Lower leg skin (tissue), 4 donors: ENCODE data around the gene ACHE. TPM values are rescaled to one million over a fixed set of nuclear protein-coding genes. Genes with fewer than 3 reads are reported as not detected.

Experiments used
- DNase-seq, 2 donors: peaks; one replicate each; pipeline ENCODE4 v3.0.0-alpha.2; 2019; ENCODE audit warnings: low spot score in 2 of 2
- H3K4me3 ChIP-seq: fragments of 200-600 bp; sonication (generic); 2 replicates; pipeline ENCODE4 v1.5.1; 2017; ENCODE audit warnings: mild to moderate bottlenecking, low read depth; ENCODE audit not compliant: poor library complexity, severe bottlenecking
- POLR2A ChIP-seq, 2 donors: fragments of 450-650 bp; IDR thresholded peaks; one replicate each; pipeline ENCODE4 v1.6.1; 2016 to 2017; ENCODE audit warnings: antibody characterized with exemption in 2 of 2, mild to moderate bottlenecking in 1 of 2, moderate library complexity in 1 of 2
- WGBS, 2 donors: methylation state at CpG; one replicate each; pipeline ENCODE4 v1.1.5; 2018; 5-methylcytosine and 5-hydroxymethylcytosine counted together
- intact Hi-C: fragments of 100-400 bp; cut with DNase I; formaldehyde crosslinking; loops from one replicate; pipeline ENCODE4 v1.15.0; 2023; ENCODE audit warnings: low total_unique reads
- total RNA-seq, 4 donors: library from RNA; depleted of rRNA; stranded (reverse); fragments of >200 nt; gene quantifications; one replicate each; pipeline ENCODE4 v1.1.0, GENCODE V29; 2016
- TF ChIP-seq, protein P1 (sequence below), 3 donors: fragments of 450-650 bp; IDR thresholded peaks; one replicate each; pipeline ENCODE4 v1.5.1; 2016; ENCODE audit warnings: antibody characterized with exemption in 3 of 3, mild to moderate bottlenecking in 3 of 3, moderate library complexity in 2 of 3

ACHE gene
- total RNA-seq, 4 donors from 2014 or later, result 0.88 to 2.7 (median 1.1) TPM; not detected in 1

DNA sequence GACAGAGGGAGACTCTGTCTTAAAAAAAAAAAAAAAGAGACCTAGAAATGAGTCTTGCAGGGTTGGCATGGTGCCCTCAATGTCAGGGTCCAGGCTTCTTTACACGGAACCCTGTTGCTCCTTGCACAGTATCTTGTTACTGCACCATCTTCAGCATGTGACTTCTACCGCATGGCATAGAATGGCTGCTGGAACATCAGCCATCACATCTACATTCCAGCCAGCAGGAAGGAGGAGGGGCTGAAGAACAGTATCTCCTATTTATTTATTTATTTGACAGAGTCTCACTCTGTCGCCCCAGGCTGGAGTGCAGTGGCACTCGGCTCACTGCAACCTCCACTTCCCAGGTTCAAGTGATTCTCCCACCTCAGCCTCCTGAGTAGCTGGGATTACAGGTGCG lies 3.7 kb upstream of the ACHE start:
- 93 to 95% methylated on average over 5 of the region's 5 CpGs for WGBS, 2 donors
- DNase-seq, result no peak
- H3K4me3 ChIP-seq, result no peak overlapping the region
- TF ChIP-seq, protein P1, sequence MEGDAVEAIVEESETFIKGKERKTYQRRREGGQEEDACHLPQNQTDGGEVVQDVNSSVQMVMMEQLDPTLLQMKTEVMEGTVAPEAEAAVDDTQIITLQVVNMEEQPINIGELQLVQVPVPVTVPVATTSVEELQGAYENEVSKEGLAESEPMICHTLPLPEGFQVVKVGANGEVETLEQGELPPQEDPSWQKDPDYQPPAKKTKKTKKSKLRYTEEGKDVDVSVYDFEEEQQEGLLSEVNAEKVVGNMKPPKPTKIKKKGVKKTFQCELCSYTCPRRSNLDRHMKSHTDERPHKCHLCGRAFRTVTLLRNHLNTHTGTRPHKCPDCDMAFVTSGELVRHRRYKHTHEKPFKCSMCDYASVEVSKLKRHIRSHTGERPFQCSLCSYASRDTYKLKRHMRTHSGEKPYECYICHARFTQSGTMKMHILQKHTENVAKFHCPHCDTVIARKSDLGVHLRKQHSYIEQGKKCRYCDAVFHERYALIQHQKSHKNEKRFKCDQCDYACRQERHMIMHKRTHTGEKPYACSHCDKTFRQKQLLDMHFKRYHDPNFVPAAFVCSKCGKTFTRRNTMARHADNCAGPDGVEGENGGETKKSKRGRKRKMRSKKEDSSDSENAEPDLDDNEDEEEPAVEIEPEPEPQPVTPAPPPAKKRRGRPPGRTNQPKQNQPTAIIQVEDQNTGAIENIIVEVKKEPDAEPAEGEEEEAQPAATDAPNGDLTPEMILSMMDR (IDR thresholded peaks at IDR 0.05), result no peak
- no peak for TF ChIP-seq POLR2A (IDR thresholded peaks at IDR 0.05)
- intact Hi-C loops, result loop anchor here (5.0 kb wide), 1 partner anchor 158 kb away; no protein-coding TSS in a partner anchor

DNA sequence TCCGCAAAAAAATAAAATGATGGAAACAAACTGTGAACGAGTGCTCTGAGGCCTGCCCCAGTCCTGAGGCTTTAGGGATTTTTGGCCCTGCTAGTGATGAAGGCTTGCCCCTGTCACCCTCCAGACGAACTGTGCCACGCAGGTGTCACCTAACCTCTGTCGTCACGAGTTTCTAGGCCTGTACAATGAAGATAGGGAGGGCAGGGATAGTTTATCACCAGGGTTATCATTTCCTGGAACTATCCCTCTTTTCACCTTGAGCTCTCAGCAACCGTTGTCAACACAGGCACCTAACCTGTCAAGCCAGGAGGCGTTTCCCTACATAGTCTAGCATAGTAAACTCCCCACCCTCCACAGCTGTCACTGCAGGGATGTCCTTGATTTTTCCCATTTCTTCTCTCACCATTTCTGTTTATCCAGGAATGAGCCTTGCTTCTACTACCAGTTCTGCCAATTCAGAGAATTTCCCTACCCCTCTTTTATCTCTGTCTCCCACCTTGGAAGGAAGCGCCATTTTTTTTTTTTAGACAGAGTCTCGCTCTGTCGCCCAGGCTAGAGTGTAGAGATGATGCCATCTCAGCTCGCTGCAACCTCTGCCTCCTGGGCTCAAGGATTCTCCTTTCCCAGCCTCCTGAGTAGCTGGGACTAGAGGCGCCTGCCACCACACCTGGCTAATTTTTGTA lies 2.2 kb upstream of the ACHE start:
- TF ChIP-seq POLR2A (IDR thresholded peaks at IDR 0.05), result no peak
- TF ChIP-seq, protein P1 (IDR thresholded peaks at IDR 0.05), result no peak
- intact Hi-C loops, result loop anchor here (5.0 kb wide), 1 partner anchor 159 kb away; no protein-coding TSS in a partner anchor
- no peak for DNase-seq
- 59 to 65% methylated on average over 13 of the region's 13 CpGs for WGBS, 2 donors
- H3K4me3 ChIP-seq, result no peak overlapping the region

DNA sequence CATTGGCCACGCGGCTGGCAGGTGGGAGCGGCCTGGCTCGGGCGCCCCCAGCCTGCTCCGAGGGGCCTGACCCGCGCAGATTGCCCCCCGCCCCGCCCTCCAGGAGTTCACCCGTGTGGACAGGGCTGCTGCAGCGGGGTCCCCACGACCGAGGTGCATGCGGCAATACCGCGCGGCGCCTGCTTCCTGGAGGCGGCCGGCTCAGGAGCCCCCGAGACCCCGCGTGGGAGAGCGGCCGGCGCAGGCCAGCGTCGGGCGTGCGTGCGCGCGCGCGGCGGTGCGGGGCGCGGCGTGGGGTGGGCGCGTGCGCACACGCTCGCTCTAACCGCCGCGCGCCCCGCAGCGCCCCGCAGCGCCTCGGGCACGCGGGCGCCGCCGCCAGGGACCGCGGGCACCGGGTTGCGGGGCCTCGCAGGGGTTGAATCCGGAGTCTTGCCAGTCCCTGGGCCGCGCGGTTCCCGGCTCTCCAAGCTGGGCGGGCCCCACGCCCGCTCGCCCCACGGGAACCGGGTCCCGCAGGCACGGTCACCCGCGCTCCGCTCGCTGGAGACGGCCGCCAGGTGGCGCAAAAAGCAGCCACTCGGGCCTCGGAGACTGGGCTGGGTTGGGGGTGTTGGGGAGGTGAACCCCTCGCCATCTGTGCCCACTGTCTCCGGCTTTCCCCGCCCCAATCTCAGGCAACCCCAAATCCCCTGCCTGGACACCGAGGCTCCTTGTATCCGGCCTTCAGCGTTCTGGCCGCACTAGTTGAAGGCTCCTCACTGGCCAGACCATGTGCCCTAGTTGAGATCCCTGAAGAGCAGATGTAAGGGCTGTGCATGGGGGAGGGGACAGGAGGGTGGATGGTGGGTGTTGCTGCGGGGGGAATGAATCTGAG lies 1.3 kb upstream of the ACHE start:
- 1 to 2% methylated on average over 33 to 47 of the region's 95 CpGs for WGBS, 2 donors
- intact Hi-C loops, result loop anchor here (5.0 kb wide), 1 partner anchor 160 kb away; no protein-coding TSS in a partner anchor
- no peak for TF ChIP-seq POLR2A (IDR thresholded peaks at IDR 0.05)
- TF ChIP-seq, protein P1 (IDR thresholded peaks at IDR 0.05), result no peak
- peak in 1 of 2 donors; percentile 92 for DNase-seq
- H3K4me3 ChIP-seq, result no peak overlapping the region

DNA sequence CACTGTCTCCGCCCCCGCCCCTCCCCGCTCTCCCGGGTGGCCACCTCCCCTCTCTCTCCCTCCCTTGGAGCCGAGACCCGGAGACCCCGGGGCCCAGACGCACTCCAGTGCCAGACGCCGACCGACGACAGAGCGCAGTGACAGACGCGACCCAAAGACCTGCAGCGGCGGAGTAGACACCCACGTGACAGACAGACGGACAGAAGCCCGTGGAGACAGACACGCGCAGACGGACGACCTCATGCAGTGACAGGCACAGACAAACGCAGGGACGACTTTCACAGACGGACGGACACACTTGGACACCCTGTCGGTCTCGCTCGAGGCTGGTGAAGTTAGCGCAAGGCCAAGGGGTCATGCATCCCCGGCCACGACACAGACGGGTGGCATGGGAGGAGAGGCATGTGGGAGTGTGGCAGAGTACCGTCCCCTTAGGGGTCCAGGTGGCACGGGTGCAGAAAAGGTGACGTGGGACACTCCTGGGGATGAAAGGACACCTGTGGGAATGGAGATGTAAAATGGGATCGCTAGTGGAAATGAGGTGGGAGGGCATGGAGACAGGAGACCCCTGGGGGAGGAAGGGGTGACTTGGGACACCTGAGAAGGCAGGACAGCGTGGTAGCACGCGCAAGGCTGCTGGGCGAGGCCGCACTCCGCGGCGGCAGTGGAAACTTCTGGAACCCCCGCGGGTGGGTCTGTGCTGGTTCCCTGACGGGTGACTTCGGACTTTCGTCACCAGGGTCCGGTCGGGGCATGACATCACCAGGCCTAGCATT lies 456 bp upstream of the ACHE start:
- peak in 1 of 2 donors; percentile 89 for DNase-seq
- H3K4me3 ChIP-seq, result no peak overlapping the region
- TF ChIP-seq, protein P1 (IDR thresholded peaks at IDR 0.05), result no peak
- TF ChIP-seq POLR2A (IDR thresholded peaks at IDR 0.05), result no peak
- intact Hi-C loops, result loop anchor here (5.0 kb wide), 1 partner anchor 161 kb away; no protein-coding TSS in a partner anchor
- WGBS, 2 donors, result 4% methylated on average over 31 to 35 of the region's 54 CpGs
